ENCODE data around the gene MTAP.
"Not testable (repeated sequence)": the region's sequence is repeated elsewhere in the genome, so short reads cannot be mapped to it uniquely, and the experiment has no call there.

The MTAP gene

GRCh38 chr9:21901546-21901945 lies 99.1 kb downstream of the MTAP start:
- no peak for DNase-seq (ENCODE audit: low read depth, low spot score)
- no peak overlapping the region for H3K4me3 ChIP-seq (ENCODE audit: low read length)

- H3K4me3 ChIP-seq (ENCODE audit: low read length): no peak overlapping the region
- no peak for DNase-seq (ENCODE audit: low read depth, low spot score)
These were observed 99.7 kb downstream of the MTAP start for GRCh38 chr9:21902136-21902535.

- no peak for DNase-seq (ENCODE audit: low read depth, low spot score)
- no peak overlapping the region for H3K4me3 ChIP-seq (ENCODE audit: low read length)
These were observed 101.0 kb downstream of the MTAP start for GRCh38 chr9:21903380-21903965.

GRCh38 chr9:21904371-21904770 lies 101.9 kb downstream of the MTAP start:
- H3K4me3 ChIP-seq (ENCODE audit: low read length): no peak overlapping the region
- no peak for DNase-seq (ENCODE audit: low read depth, low spot score)

- no peak overlapping the region for H3K4me3 ChIP-seq (ENCODE audit: low read length)
- no peak for DNase-seq (ENCODE audit: low read depth, low spot score)
These were observed 102.3 kb downstream of the MTAP start for GRCh38 chr9:21904776-21905175.

GRCh38 chr9:21906213-21906612 lies 103.8 kb downstream of the MTAP start:
- H3K4me3 ChIP-seq (ENCODE audit: low read length): no peak overlapping the region

GRCh38 chr9:21906881-21907280 lies 104.4 kb downstream of the MTAP start:
- no peak for DNase-seq (ENCODE audit: low read depth, low spot score)
- H3K4me3 ChIP-seq (ENCODE audit: low read length): no peak overlapping the region

More at GRCh38 chr9:21906213-21906612, 103.8 kb downstream of the MTAP start:
- DNase-seq (ENCODE audit: low read depth, low spot score): no peak

GRCh38 chr9:21919377-21920362 lies 117.2 kb downstream of the MTAP start:
- H3K4me3 ChIP-seq (ENCODE audit: low read length): no peak overlapping the region
- no peak for DNase-seq (ENCODE audit: low read depth, low spot score)

GRCh38 chr9:21923694-21924093 lies 121.3 kb downstream of the MTAP start:
- DNase-seq (ENCODE audit: low read depth, low spot score): no peak
- no peak overlapping the region for H3K4me3 ChIP-seq (ENCODE audit: low read length)

GRCh38 chr9:21927752-21928151 lies 125.3 kb downstream of the MTAP start:
- H3K4me3 ChIP-seq (ENCODE audit: low read length): no peak overlapping the region
- no peak for DNase-seq (ENCODE audit: low read depth, low spot score)

- H3K4me3 ChIP-seq (ENCODE audit: low read length): no peak overlapping the region
- no peak for DNase-seq (ENCODE audit: low read depth, low spot score)
These were observed 129.0 kb downstream of the MTAP start for GRCh38 chr9:21931428-21931827.

GRCh38 chr9:21933281-21933680 lies 130.8 kb downstream of the MTAP start:
- no peak overlapping the region for H3K4me3 ChIP-seq (ENCODE audit: low read length)
- no peak for DNase-seq (ENCODE audit: low read depth, low spot score)

- DNase-seq (ENCODE audit: low read depth, low spot score): no peak
- no peak overlapping the region for H3K4me3 ChIP-seq (ENCODE audit: low read length)
These were observed 131.4 kb downstream of the MTAP start for GRCh38 chr9:21933865-21934264.

- H3K4me3 ChIP-seq (ENCODE audit: low read length): no peak overlapping the region
- no peak for DNase-seq (ENCODE audit: low read depth, low spot score)
These were observed 133.2 kb downstream of the MTAP start for GRCh38 chr9:21935631-21936030.

GRCh38 chr9:21936161-21936560 lies 133.7 kb downstream of the MTAP start:
- no peak overlapping the region for H3K4me3 ChIP-seq (ENCODE audit: low read length)
- no peak for DNase-seq (ENCODE audit: low read depth, low spot score)

GRCh38 chr9:21941337-21941995 lies 139.0 kb downstream of the MTAP start:
- H3K4me3 ChIP-seq (ENCODE audit: low read length): no peak overlapping the region
- DNase-seq (ENCODE audit: low read depth, low spot score): no peak

- no peak overlapping the region for H3K4me3 ChIP-seq (ENCODE audit: low read length)
- no peak for DNase-seq (ENCODE audit: low read depth, low spot score)
These were observed 141.0 kb downstream of the MTAP start for GRCh38 chr9:21943464-21943863.

- no peak overlapping the region for H3K4me3 ChIP-seq (ENCODE audit: low read length)
- DNase-seq (ENCODE audit: low read depth, low spot score): no peak
These were observed 143.2 kb downstream of the MTAP start for GRCh38 chr9:21945606-21946005.

GRCh38 chr9:21958833-21959232 lies 156.4 kb downstream of the MTAP start:
- DNase-seq (ENCODE audit: low read depth, low spot score): no peak

GRCh38 chr9:21959268-21959667 lies 156.8 kb downstream of the MTAP start:
- DNase-seq (ENCODE audit: low read depth, low spot score): not testable (repeated sequence)

More at GRCh38 chr9:21958833-21959232, 156.4 kb downstream of the MTAP start:
- no peak overlapping the region for H3K4me3 ChIP-seq (ENCODE audit: low read length)

More at GRCh38 chr9:21959268-21959667, 156.8 kb downstream of the MTAP start:
- H3K4me3 ChIP-seq (ENCODE audit: low read length): not testable (repeated sequence)
